PC-3 (cell line): Measurements from ENCODE around the gene HCFC2.

ENCODE experiments used
- EZH2 ChIP-seq: fragments of 300-600 bp; sonication (generic); IDR thresholded peaks from one replicate; pipeline ENCODE4 v1.6.1; 2017; ENCODE audit warnings: antibody characterized with exemption, mild to moderate bottlenecking, low read length; ENCODE audit not compliant: unreplicated experiment
- TF ChIP-seq, protein P1 (sequence below): fragments of 300-600 bp; sonication (generic); conservative IDR thresholded peaks from 2 replicates; pipeline ENCODE4 v1.5.1; 2017; ENCODE audit warnings: antibody characterized with exemption, low read depth, mild to moderate bottlenecking, low read length

DNA sequence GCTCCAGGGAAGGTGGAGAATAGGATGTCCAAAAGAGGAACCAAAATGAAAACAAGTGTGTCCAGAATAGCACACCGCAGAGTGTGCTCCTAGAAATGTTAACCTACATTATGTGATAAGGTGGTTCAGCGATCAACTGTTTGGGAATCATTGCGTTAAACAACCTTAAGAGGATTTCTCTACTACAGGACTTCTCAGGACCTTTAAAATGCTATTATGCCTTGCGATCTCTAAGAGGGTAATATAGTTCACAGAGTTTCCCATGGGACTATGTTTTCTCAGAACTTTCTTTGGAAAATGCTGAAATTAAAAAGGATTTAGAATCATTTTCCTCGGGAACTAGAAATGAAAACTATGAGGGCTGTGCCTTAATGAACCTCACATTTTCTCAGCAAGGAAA lies 16.2 kb upstream of the HCFC2 start:
- TF ChIP-seq EZH2: no peak
- TF ChIP-seq, protein P1, sequence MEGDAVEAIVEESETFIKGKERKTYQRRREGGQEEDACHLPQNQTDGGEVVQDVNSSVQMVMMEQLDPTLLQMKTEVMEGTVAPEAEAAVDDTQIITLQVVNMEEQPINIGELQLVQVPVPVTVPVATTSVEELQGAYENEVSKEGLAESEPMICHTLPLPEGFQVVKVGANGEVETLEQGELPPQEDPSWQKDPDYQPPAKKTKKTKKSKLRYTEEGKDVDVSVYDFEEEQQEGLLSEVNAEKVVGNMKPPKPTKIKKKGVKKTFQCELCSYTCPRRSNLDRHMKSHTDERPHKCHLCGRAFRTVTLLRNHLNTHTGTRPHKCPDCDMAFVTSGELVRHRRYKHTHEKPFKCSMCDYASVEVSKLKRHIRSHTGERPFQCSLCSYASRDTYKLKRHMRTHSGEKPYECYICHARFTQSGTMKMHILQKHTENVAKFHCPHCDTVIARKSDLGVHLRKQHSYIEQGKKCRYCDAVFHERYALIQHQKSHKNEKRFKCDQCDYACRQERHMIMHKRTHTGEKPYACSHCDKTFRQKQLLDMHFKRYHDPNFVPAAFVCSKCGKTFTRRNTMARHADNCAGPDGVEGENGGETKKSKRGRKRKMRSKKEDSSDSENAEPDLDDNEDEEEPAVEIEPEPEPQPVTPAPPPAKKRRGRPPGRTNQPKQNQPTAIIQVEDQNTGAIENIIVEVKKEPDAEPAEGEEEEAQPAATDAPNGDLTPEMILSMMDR: no peak
